HG02981 (cell line): Measurements from ENCODE around the gene CENPO.
"Not testable (repeated sequence)": the region's sequence is repeated elsewhere in the genome, so short reads cannot be mapped to it uniquely, and the experiment has no call there.

Experiments used
- ATAC-seq: cut with Tn5 transposase; IDR thresholded peaks from one replicate; pipeline ENCODE4 v1.9.1; 2021; ENCODE audit warnings: mild to moderate bottlenecking, moderate library complexity; ENCODE audit not compliant: unreplicated experiment

CENPO gene

DNA sequence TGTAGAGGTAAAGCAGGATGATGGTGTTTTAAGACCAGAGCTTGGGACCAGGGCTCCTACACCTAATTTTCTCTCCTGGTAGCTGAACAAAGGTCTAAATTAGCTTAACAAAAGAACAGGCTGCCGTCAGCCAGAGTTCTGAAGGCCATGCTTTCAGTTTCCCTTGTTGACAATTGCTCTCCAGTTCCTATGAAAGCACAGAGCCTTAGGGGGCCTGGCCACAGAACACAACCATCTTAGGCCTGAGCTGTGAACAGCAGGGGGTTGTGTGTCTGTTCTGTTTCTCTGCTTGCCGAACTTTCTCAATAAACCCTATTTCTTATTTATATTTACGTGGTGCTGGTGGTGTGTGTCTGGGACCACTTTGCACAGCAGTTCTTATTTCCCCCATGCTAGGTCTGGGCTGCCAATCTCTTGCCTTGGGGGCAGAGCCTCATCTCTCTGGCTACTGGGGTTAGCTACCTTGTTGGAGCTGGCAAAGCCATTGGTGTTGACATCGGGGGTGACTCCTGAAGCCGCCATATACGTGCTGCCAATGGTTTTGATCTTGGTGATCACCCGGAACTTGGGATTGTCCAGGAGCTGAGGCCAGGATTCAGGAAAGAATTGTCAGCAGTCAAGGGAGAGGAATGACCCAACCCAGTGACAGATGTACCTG lies 29.0 kb downstream of the CENPO start:
- no peak for ATAC-seq

DNA sequence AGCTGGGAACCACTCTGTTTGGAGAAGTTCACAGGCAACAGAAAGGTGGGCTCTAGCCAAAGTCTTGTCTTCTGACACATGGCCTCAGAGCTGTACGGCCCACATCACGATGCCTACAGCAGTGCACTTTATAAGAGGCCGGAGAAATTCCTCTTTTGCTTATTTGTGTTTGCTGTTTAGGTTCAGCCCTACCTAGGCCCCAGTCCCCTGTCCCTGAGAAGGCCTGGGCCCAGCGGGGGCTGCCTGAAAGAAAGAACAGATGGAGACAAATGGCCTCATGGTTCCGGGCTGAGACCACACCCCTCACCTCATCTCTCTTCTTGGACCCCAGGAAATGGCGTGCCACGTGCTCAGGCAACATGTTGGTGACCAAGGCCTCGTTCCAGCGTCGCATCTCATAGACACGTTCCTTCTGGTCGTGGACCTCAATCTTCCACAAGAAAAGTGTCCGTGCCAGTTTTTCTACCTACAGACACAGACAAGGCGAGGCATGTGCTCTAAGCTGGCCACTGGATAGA lies 30.9 kb downstream of the CENPO start:
- no peak for ATAC-seq

DNA sequence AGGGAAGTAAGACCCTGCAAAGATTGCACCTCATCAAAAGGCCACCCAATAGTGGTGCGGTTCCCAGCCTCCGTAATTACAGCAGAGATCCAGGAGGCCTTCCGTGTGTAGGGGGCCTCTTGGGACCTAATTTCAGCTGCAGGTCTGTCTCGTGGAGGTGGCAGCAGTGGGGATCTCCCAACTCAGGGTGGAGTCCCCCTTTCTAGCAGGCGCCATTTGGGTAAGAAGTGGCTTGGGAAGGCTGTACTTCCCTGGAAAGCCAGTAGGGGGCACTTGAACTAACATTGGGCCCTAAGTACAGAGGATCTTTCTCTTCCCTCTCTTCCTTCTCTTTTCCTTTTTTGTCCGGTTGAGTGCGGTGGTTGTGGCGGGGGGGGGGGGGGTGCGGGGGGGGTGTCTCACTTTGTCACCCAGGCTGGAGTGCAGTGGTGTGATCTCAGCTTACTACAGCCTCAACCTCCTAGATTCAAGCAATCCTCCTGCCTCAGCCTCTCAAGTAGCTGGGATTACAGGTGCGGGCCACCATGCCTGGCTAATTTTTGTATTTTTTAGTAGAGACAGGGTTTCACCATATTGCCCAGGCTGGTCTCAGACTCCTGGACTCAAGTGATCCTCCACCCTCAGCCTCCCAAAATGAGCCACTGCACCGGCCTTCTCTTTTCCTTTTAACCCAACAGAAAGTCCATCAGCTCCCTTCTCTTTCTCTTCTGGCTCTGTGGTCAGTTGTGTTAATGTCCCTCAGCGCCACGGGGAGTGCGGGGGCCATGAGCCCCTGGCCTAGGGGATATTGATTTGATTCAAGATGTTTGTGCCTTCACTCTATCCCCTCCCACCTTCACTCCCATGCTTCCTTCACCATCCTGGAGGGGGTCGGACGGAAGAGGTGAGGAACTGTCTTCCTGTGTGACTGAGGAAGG lies 32.0 kb downstream of the CENPO start:
- no peak for ATAC-seq

DNA sequence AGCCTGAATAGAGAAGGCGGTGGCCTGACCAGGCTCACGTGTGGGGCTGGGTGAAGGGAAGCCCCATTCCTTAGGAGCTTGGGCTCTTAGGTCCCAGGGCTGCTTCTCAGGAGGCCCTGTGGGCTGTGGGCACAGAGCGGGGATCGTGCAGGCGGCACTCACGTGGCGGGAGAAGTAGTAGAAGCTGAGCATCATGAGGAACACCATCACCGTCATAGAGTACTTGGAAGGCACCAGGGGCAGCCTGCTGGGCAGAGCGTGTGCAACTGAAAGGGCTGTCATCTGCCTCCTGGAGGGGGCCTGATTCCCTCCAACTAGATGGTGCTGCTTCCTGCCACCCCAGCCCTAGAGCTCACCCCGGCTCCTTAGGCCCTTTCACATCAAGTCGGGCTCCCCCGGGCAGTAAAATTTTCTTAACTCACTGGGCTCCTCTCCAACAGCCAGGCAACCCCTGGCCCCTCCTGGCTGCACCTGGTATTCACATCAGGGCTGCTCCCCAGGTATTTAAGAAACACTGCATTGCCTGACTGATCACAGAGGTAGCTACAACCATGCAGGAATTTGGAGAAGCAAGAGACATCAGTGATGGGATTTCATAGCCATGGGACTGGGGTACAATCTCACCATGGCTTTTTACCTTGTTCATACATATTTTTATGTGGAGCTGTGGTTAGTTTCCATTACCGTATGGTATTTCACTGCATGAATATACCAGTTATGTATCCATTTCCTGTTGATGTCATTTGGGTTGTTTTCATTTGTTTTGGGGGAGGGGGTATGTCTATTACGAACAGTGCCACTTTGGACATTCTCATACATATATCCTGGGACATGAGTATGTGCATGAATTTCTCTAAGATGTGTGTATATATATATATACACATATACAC lies 32.9 kb downstream of the CENPO start:
- no peak for ATAC-seq

DNA sequence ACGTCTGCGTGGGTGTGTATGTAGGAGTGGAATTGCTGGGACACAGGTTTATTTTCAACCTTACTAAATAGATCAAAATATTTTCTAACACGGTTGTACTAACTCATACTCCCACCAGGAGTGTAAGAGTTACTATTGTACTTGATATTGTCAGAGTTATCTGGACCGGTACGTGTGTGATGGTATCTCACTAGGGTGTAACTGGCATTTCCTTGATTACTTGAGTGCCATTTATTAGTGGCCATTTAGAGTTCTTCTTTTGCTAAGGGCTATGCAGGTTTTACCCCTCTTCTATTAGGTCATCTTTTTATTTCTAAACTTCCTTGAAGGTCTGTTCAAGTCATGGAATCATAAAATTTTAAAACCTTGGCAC lies 33.5 kb downstream of the CENPO start:
- no peak for ATAC-seq

DNA sequence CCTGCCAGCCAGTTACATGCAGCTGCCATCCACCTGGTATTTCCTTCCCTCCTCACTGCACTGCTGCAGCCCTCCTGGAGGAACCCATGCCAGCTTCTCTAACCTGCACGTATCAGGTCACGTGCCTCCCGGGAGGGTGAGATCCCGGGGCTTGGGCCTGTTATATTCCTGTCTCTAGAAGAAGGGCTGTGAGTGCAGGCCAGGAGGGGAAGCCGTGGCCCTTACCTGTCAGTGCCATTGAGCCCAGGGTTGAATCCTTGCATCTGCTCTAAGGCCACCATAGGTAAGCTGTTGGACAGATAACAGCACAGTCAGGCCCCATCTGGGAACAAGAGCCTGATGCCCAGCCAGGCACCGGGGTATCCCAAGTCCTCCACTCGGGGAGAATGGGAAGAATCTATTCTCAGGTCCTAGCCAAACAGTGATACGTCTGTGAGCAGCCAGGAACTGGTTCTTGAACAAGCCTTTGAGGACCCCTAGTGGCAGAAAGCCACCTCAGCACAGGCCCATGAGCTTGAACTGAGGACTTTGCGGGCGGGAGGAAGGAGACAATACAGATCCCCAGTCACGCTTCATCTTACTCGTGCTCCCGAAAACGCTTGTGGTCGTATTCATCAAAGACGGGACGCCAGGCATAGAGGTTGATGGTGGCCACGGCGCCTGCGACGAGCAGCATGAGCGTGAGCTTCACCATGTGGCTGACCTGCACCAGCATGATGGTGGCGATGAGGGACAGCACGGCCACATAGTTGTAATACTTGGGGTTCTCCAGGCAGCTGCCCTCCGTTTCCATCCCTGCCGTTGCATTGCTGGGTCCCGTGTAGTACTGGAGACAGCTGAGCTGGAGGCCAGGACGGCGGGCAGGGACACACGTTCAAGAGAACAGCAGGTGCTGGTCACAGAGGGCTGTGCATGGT lies 34.4 kb downstream of the CENPO start:
- peak; percentile 69 for ATAC-seq

DNA sequence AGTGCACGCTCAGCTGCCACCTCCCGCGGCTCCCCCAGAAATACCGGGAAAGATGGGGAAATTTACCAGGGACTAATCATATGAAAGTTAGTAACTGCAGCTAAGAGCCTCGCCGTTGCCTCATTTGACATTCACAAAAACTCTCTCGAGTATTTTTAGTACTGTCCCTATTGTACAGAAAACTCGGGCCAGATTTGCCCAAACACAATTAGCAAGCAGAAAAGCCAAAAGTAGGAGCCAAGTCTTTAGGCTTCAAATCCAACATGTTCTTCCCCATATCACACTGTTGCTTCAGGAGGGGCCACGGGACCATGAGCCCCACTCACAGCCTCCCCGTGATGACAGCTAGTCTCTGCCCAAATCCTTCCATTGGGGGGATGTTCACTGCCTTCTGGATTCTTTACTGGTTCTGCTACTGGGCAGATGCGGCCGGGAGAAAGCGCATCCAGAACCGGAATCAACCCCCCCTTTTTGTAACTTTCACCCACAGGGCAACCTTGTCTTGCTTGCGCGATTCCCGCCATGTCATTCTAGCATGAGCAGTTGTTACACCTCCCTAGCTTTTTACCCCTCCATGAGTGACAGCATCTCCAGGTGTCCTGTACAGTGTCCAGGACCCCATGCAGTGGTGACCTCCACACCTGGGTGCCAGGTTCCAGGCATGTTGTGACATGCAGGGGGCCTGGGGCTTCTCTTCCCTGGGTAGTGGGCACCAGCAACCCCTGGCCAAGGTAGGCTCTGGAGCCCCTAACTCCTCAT lies 35.2 kb downstream of the CENPO start:
- ATAC-seq, result no peak

DNA sequence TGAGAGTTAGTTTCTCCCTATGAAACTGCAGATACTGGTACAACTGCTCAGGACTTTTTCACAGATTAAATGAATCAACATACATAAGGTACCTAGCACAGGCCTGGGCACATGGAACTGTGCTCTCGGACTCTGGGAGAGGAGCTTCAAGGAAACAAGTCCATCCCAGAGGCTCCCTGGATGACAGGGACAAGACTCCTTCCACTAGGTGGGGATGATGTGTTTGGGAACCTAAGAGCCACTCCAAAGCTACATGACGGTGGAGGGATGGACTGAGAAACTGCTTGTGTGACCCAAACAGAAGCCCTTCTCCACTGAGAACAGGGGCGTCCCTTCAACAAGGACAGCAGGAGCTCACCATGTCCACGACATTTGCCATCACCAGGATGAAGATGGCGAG lies 37.1 kb downstream of the CENPO start:
- ATAC-seq, result no peak

DNA sequence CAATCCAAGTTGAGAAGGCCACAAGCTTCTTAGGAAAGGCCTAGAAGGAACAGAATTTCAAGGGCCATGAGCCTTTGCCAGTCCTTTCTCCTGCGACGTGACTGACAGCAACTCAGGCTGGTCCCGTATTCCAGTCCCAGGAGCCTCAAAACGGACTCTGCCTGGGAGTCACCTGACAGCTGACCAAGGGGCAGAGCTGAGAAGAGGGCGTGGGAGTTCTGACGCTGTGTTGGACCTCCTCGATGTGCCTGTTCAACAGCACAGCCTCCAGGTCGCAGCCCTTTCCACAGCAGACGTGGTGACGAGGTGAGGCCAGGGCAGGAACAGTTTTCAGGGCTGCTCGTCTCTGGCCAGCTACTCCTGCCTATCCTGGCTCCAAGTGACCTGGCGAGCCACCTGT lies 37.6 kb downstream of the CENPO start:
- ATAC-seq, result no peak

DNA sequence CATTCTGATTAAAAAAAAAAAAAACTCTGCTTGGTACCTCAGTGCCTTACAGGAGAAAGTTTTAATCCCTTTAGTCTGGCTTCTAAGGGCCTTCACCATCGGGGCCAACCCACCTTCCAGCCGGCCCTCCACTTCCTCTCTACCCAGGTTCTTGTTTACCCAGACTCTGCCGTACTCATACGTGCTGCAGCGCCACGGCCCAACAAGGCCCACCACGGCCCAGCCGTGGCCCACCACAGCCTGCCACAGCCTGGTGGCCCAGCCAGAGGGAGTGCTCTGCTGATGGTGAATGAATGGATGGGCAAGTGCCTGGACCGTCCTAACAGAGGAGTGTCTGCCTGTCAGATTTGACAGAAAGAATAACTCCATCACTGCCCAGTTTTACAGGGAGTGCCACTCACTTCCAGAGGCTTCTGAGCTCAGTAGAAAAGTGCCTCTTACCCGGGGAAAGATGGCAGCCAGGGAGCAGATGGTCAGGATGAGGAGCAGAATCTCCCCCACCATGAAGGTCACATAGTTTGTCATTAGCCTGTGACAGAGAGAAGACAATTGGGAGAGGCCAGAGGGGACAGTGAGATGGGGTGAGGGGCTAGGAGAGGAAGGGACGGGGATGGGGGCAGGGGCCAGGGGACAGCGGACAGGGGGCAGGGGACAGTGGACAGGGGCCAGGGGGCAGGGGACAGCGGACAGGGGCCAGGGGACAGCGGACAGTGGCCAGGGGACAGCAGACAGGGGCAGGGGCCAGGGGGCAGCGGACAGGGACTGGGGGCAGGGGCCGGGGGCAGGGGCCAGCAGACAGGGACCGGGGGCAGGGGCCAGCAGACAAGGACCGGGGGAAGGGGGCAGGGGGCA lies 38.2 kb downstream of the CENPO start:
- ATAC-seq, result no peak

DNA sequence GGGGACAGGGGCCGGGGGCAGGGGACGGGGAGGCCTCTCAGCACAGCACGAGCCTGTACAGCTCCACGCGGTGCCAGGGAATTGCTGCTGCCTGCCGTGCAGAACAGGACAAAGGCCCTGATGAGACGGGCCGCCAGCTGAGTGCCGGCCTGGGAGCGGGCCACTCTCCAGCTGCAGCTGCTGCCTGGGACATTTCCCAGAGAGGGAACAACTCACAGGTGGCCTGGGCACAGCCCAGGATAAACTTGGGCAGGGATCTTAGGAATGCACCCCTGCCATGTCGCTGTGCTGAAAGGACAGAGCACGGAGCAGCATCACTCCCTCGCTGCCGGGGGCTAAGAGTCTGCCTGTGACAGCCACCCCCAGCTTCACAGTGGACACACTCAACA lies 38.8 kb downstream of the CENPO start:
- no peak for ATAC-seq

DNA sequence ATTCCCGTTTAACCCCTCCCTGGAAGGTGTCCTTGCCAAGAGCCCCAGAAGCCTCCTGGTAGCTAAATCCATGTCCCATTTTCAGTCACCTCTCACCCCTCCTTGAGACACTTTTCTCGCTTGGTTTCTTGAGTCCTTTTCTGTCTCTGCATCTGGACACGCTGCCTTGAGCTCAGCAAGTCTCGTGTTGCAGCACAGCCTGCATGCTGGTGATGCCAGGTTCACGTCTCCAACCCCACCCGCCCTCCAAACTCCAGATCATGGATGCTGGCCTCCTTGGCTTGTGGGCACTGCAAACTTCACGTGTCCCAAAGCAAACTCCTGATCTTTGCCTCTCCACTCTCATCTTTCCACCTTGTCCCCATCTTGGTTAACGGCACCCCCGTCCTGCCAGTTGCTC lies 39.3 kb downstream of the CENPO start:
- ATAC-seq, result no peak

DNA sequence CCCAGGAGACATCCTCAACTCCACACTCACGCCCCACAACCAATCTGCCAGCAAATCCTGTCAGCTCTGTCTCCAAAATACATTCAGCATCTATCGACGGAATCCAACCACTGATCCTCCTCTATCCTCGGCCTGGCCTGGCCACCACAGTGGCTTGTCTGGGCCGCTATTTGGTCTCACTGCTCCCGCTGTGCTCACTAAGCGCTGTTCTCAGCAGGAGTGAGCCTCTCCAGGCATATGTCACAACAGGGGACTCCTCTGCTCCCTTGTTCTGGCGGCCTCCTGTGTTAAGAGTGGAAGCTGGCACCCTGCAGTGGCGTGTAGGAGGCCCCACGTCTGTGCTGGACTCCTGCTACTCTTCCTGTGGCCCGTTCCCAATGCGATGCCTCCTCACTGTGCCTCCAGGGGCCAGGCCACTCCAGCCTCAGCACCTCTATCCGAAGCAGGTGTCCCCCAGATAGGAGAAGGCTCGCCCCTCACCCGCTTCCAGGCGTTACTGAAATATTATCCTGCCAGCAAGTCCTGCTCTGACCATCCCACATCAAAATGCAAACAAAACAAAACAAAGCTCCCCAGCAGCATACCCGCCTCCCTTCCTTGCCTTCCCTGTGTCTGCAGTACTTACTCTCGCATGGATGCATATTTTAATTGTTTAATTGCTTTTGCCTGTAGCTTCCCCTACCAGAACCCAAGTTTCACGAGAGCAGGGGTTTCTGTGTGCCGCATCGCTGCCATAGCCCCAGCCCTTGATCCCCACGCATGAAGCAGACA lies 39.9 kb downstream of the CENPO start:
- no peak for ATAC-seq

DNA sequence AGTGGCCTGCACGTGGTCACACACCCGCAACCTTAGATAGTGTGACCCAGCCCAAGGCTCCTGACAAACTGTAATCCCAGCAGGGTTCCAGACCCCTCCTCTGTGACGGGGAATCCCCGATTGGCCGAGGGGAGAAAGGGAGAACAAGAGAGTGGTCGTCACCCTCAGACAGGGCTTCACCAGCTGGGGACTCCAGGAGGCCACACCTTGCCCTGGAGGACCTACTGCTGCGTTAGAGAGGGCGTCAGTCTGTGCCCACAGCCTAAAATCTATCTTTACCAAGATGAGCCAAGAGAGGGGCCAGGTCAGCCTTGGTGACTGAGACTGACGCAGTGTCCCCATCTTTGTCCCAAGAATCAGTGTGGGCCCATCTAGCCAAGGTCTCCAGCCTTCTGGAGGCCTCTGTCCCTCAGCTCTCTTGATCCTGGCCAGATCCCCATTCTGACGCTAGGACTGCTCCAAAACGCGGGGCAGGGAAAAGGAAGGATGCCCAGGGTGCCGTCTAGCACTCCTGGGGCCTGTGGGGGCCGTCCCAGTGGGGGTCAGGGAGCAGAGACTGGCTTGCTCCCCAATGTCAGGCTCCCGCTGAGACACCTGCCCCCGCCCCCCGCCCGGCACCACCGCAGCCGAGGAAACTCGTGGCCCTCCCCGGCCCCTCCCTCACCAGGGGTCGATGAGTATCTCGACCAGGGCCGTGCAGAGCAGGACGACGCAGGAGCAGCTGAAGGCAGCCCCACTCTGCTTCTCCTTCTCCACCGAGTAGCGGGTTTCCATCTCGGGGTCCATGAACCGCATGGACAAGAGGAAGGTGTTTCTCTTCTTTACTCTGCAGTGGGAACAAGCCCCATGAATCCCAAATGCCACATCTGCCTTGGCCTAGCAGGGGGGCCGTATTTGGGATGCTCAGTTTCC lies 40.9 kb downstream of the CENPO start:
- ATAC-seq, result no peak

DNA sequence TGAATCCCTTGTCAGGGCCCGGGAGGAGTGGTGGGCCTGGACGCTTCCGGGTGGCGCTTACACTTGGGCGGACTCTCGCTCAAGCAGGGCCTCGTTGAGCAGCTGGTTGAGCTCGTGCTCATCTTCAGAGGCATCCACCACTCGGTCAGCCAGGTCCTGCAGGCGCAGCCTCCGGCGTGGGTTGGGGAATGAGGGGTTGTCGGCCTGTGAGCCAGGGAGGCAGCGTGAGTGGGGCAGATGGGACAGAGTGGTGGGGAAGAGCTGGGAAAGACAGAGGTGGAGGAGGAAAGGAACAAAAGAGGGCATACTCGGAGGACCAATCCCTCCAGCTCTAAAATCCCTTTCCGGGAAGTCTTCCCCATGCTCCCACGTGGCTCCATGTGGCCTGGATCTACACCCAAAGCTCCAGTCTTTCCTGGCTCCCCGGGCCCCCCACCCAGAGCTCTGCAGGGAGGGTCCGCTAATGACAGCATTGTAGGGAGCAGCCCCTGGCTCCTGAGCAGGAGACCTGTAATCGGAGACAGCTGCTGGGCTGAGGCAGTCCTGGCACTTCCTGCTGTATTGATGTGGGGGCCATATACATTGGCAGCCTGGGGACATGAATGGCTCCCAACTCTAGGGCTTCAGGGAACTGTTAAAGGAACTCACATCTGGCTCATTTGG lies 41.6 kb downstream of the CENPO start:
- no peak for ATAC-seq

DNA sequence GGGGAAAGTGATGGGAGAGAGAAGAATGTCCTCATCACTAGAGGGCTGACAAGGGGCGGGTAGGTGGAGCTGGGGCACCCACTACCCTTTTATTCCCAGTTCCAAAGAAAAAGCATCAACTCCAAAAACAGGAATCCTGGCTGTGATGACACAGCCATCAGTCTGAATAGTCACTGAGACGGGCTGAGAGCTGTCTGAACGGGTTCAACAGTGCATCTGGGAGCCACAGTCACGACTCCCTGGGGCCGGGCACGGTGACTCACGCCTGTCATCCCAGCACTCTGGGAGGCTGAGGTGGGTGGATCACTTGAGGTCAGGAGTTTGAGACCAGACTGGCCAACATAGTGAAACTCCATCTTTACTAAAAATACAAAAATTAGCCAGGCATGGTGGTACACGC lies 42.2 kb downstream of the CENPO start:
- not testable (repeated sequence) for ATAC-seq
